Upper lobe of left lung (tissue), 6 donors: ENCODE results near the gene DUS1L. TPM values are rescaled to one million over a fixed set of nuclear protein-coding genes. Genes with fewer than 3 reads are reported as not detected.

Experiments
- ATAC-seq, 2 donors: fragments of 200-7000 bp; cut with Tn5 transposase; one replicate each; pipeline ENCODE4 v1.9.1; 2022; ENCODE audit warnings: mild to moderate bottlenecking in 2 of 2, moderate library complexity in 2 of 2; ENCODE audit not compliant: low FRiP score in 2 of 2
- DNase-seq, 2 donors: peaks; one replicate each; pipeline ENCODE4 v3.0.0-alpha.2; 2019 to 2020
- H3K27ac ChIP-seq, 4 donors: fragments of 200-600 bp; sonication (generic); one replicate each; pipeline ENCODE4 v1.5.1; 2016 to 2019
- H3K27me3 ChIP-seq, 4 donors: fragments of 200-600 bp; sonication (generic); one replicate each; pipeline ENCODE4 v1.5.1; 2017 to 2019
- H3K36me3 ChIP-seq, 4 donors: fragments of 200-600 bp; sonication (generic); one replicate each; pipeline ENCODE4 v1.5.1; 2016 to 2019
- H3K4me1 ChIP-seq, 4 donors: fragments of 200-600 bp; sonication (generic); one replicate each; pipeline ENCODE4 v1.5.1; 2018 to 2019
- H3K4me3 ChIP-seq, 4 donors: fragments of 200-600 bp; sonication (generic); one replicate each; pipeline ENCODE4 v1.5.1; 2017 to 2019; ENCODE audit warnings: mild to moderate bottlenecking in 2 of 4, moderate library complexity in 1 of 4
- H3K9me3 ChIP-seq, 4 donors: fragments of 200-600 bp; sonication (generic); one replicate each; pipeline ENCODE4 v1.5.1; 2018 to 2019
- EP300 ChIP-seq, 4 donors: sonication (generic); formaldehyde crosslinking; IDR thresholded peaks; one replicate each; pipeline ENCODE4 v1.5.1; 2017; ENCODE audit warnings: antibody characterized with exemption in 4 of 4, control low read depth in 2 of 4
- POLR2A ChIP-seq, 4 donors: fragments of 450-650 bp; IDR thresholded peaks; one replicate each; pipeline ENCODE4 v1.5.1; 2016 to 2017; ENCODE audit warnings: antibody characterized with exemption in 4 of 4, mild to moderate bottlenecking in 2 of 4
- POLR2AphosphoS5 ChIP-seq, 2 donors: sonication (generic); formaldehyde crosslinking; IDR thresholded peaks; one replicate each; pipeline ENCODE4 v1.5.1; 2017; ENCODE audit warnings: antibody characterized with exemption in 2 of 2
- WGBS, 2 donors: methylation state at CpG; one replicate each; pipeline ENCODE4 v1.1.5; 2017 to 2018; 5-methylcytosine and 5-hydroxymethylcytosine counted together
- total RNA-seq, 6 donors: library from RNA; depleted of rRNA in 4 of 6; stranded (reverse); fragments of >200 nt in 4 of 6; gene quantifications; one replicate each; pipeline versions ENCODE4 v1.1.0 to v1.2.1, GENCODE V29; 2016 to 2021
- TF ChIP-seq, protein P1 (sequence below), 6 experiments: fragments of 450-650 bp in 4 of 6; fragments of 200-600 bp in 2 of 6; sonication (generic) in 2 of 6; IDR thresholded peaks; one replicate each; pipeline ENCODE4 v1.5.1; 2016 to 2019; ENCODE audit warnings: antibody characterized with exemption in 6 of 6
- donor health status: DM: no; HTN: no; CAD: no; lungs with moderate emphysema.
- donor health status: DM: no; HTN: yes; CAD: no; lungs with severe emphysema.

The DUS1L gene
- total RNA-seq, 6 donors from 2014 or later, result 53.5 to 183 (median 106) TPM

DNA sequence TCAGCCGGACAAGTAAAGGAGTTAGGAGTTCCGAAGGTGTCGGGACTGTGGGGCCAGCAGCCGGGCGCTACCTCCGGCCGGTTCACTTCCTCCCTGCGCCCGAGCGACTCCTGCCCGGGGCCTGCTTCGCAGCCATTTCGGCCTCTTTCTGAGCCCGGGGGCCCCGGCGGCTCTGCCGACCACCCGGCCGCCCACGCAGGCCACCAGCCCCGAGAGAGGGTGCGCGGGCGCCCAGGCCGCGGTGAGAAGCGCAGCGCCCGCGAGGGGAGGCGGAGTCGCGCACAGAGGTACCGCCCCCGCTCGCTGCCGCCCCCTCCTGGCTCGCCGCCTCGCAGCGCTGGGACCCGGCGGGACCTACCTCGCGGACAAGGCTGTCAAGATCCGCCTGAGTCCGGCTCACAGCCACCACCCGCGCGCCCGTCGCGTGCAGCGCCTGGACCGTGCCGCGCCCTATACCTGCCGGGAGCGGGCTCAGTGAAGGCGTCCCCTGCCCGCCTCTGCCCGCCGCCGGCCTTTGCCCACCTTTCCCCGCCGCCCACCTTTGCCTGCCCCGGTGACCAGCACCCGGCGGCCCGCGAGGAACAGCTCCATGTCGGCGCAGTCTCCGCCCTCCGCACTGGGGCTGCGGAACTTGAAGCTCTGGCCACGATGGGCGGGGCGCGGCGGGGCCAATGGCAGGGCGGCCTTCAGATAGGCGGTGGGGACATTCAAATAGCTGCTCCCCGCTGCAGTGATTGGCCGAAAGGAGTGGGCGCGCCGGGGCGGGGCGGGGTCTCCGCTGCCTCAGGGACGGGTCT lies 28.3 kb downstream of the DUS1L start, which contains the start of gene DCXR:
Gene DCXR (minus strand): TSS at position 606 of the 797 bp plus-strand sequence. CDS start 15 bp downstream, at position 591.
- no peaks in the 10 kb centered on the region for H3K27me3 ChIP-seq
- peaks cover 15 to 29% (median 20%) of the 10 kb centered on the region in 4 donors for H3K4me1 ChIP-seq
- WGBS, 2 donors, result 0% methylated on average over 5 to 38 of the region's 92 CpGs
- peak; percentile 83 to 99 for TF ChIP-seq POLR2AphosphoS5 (IDR thresholded peaks at IDR 0.05)
- TF ChIP-seq POLR2A (IDR thresholded peaks at IDR 0.05), result peak in 3 of 4 donors; percentile 62 to 98 (median 97)
- TF ChIP-seq, protein P1, sequence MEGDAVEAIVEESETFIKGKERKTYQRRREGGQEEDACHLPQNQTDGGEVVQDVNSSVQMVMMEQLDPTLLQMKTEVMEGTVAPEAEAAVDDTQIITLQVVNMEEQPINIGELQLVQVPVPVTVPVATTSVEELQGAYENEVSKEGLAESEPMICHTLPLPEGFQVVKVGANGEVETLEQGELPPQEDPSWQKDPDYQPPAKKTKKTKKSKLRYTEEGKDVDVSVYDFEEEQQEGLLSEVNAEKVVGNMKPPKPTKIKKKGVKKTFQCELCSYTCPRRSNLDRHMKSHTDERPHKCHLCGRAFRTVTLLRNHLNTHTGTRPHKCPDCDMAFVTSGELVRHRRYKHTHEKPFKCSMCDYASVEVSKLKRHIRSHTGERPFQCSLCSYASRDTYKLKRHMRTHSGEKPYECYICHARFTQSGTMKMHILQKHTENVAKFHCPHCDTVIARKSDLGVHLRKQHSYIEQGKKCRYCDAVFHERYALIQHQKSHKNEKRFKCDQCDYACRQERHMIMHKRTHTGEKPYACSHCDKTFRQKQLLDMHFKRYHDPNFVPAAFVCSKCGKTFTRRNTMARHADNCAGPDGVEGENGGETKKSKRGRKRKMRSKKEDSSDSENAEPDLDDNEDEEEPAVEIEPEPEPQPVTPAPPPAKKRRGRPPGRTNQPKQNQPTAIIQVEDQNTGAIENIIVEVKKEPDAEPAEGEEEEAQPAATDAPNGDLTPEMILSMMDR (IDR thresholded peaks at IDR 0.05), result peak; percentile 84 to 95 (median 93)
- peak in 1 of 4 donors; percentile 27 for TF ChIP-seq EP300 (IDR thresholded peaks at IDR 0.05)
- peaks cover 0 to 13% (median 0%) of the 10 kb centered on the region in 4 donors for H3K36me3 ChIP-seq
- H3K27ac ChIP-seq, result peak within 1 kb of the TSS; percentile 90 to 94 (median 90)
- peak; percentile 97 to 99 for ATAC-seq
- H3K9me3 ChIP-seq, result no peaks in the 10 kb centered on the region
- DNase-seq, result peak; percentile 99 to 100
- peak within 1 kb of the TSS; percentile 64 to 78 (median 74) for H3K4me3 ChIP-seq

DNA sequence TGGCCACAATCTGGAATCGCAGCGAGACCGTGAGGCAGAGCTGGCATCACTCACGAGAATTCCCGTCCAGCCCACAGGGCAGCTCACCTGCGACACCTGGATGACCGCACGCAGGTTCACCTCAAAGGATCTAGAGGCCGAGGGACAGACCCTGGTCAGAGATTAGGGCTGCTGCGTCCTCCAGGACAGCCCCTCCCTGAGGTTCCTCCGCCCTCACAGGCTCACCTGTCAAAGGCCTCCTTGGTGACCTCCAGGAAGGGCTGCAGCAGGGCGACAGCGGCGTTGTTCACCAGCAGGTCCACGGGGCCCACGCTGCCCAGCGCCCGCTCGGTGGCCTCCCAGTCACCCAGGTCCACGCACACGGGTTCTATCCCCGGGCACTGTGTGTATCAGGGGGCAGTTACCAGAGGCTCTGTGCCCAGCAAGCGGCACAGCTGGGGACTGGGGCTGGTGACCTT lies 28.9 kb downstream of the DUS1L start:
- Histone ChIP-seq H3K27ac (peak overlapping the region; percentile 90 to 94 (median 90)), H3K36me3 (peaks cover 0 to 13% (median 0%) of the 10 kb centered on the region in 4 donors), H3K4me1 (peaks cover 20 to 35% (median 25%) of the 10 kb centered on the region in 4 donors), H3K4me3 (peak overlapping the region; percentile 64 to 78 (median 74)), H3K27me3 (peaks cover 0 to 5% (median 1%) of the 10 kb centered on the region in 4 donors), H3K9me3 (no peaks in the 10 kb centered on the region)
- WGBS, 2 donors, result 41% methylated on average over 19 of the region's 23 CpGs; no CpG with 5 or more reads in 1 of the 2 donors
- DNase-seq (no peak), ATAC-seq (no peak)
- TF ChIP-seq, protein P1 (IDR thresholded peaks at IDR 0.05), result no peak
- TF ChIP-seq POLR2A (IDR thresholded peaks at IDR 0.05), result no peak
- TF ChIP-seq POLR2AphosphoS5 (IDR thresholded peaks at IDR 0.05), result no peak
- TF ChIP-seq EP300 (IDR thresholded peaks at IDR 0.05), result no peak

DNA sequence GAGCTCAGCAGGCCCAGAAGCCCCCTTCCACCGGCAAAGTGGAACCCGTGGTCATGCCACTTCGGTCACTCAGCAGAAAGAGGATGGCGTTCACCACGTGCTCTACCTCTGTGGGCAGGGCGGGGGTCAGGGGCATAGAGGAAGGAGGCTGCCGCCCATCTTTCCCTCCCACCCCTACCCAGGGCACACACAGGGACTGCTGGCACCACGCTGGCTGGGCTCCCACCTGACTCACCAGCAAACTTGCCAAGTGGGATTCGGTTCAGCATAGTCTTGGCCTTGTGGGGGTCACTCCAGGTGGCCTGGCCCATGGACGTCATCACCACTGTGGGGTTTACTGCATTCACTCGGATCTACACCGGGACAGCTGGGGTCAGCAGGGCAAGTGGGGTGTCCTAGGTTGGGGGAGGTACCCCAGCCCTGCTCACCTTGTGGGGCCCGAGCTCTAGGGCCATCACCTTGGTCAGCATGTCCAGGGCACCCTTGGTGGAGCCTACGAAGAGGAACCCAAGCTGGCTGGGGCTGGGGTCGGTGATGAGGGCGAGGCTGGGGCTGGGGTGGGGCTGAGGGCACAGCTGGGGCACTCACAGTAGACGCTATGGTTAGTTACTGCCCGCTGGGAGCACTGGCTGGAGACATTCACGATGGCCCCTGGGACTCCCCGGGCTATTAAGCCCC lies 29.5 kb downstream of the DUS1L start:
- Histone ChIP-seq H3K36me3 (peaks cover 0 to 13% (median 0%) of the 10 kb centered on the region in 4 donors), H3K27me3 (peaks cover 0 to 5% (median 1%) of the 10 kb centered on the region in 4 donors), H3K27ac (peak overlapping the region in 3 of 4 donors; percentile 90 to 94 (median 90)), H3K9me3 (no peaks in the 10 kb centered on the region), H3K4me1 (peaks cover 21 to 38% (median 26%) of the 10 kb centered on the region in 4 donors), H3K4me3 (peak overlapping the region; percentile 64 to 78 (median 74))
- ATAC-seq (no peak), DNase-seq (peak in 1 of 2 donors; percentile 46)
- TF ChIP-seq, protein P1 (IDR thresholded peaks at IDR 0.05), result no peak
- TF ChIP-seq POLR2AphosphoS5 (IDR thresholded peaks at IDR 0.05) (no peak), POLR2A (IDR thresholded peaks at IDR 0.05) (no peak), EP300 (IDR thresholded peaks at IDR 0.05) (no peak)
- 87 to 94% methylated on average over 9 to 19 of the region's 20 CpGs for WGBS, 2 donors

DNA sequence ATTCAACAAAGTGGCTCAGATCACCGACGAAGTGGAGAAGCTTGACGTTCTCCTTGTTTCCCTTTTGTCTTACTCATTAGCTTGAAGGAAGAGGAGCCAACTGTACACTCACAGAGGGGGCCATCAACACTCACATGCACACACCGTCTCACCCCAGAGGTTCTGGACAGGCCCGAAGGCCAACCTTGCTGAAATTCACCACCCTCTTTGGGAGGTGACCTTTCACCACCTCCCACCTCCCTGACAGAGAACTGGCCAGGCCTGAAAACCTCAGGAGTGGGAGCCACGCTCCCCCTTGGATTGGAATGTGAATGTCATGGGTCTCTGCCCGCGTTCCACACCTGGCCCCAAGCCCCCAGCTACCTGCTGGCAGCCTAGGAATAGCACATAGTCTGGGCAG lies 30.1 kb downstream of the DUS1L start:
- Histone ChIP-seq H3K27ac (no peak overlapping the region), H3K27me3 (peaks cover 0 to 5% (median 1%) of the 10 kb centered on the region in 4 donors), H3K4me1 (peaks cover 26 to 44% (median 32%) of the 10 kb centered on the region in 4 donors), H3K36me3 (peaks cover 0 to 13% (median 0%) of the 10 kb centered on the region in 4 donors), H3K4me3 (no peak overlapping the region), H3K9me3 (no peaks in the 10 kb centered on the region)
- TF ChIP-seq POLR2AphosphoS5 (IDR thresholded peaks at IDR 0.05) (no peak), POLR2A (IDR thresholded peaks at IDR 0.05) (no peak), EP300 (IDR thresholded peaks at IDR 0.05) (no peak)
- TF ChIP-seq, protein P1 (IDR thresholded peaks at IDR 0.05), result no peak
- no peak for ATAC-seq
- 81 to 91% methylated on average over 7 to 8 of the region's 8 CpGs for WGBS, 2 donors
- DNase-seq, result no peak
